Measurements from ENCODE around the gene ARHGAP18.

The ARHGAP18 gene

DNA sequence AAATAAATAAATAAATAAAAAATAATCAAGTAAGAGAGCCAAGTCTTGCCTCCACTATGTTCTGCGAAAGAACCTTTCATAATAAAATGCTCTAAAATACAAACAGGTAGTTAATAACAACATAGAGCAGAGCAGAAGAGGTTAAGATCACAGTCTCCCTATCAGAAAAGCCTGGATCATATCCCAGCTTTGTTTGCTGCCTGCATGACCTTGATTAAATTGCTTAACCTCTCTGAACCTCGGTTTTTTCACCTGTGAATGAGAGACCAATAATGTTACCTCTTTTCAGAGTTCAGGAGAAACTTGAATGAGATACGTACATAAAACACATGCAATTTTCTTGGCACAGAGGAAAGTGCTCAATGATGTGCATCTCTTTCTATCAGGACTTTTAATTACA lies 44.4 kb downstream of the ARHGAP18 start:
- no peak for DNase-seq

DNA sequence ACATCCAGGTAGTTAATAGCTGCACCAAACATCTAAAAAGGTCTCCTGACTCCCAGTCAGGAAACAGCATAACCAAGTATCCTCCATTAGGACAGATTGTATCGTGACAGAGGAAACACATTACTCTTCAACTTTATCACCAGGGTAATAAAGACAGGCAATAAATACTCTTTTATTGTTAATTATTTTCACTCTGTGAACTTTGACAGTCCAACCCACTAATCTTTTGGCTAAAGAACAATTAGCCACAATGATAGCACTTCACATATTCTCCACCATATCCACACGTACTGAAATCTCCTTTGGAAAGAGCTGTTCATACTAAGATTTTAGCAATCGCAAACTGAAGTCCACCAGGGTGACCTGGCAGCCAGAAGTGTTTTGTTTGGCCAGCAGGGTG lies 46.4 kb downstream of the ARHGAP18 start:
- DNase-seq = no peak

DNA sequence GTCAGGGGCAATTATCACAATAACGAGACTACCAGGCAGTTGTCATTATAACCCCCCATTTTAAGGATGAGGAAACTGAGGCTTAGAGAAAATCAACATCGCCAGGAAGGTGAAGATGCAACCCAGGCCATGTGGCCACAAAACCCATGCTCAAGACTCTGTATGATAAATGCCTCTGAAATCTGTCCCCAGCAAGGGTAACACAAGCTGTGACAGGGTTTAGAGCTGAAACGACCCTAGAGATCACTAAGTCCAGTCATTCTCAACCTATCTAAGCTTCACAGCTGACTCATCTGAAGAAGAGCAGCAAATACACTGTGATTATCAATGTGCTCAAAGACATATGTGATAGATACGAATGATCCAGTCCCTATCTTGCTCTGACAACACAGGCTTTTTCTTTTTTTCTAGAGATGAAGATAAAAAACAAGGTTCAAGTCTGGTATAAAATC lies 47.0 kb downstream of the ARHGAP18 start:
- no peak for DNase-seq

DNA sequence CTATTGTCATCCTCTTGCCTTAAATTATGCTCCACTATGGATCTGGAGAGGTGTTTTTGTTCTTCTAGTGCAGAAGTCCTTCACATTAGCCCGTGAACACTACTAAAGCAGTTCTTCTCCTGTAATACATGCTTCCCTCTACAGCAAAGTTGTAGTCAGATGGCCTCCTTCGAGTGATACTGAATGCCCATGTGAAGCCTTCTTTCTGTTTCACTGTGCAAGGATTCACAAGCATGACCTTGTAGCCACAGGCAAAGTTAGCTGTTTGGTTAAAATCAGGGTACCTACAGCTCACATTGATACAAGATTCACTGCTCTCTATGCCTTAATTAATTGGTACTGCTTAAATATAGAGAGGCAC lies 47.6 kb downstream of the ARHGAP18 start:
- DNase-seq = no peak

DNA sequence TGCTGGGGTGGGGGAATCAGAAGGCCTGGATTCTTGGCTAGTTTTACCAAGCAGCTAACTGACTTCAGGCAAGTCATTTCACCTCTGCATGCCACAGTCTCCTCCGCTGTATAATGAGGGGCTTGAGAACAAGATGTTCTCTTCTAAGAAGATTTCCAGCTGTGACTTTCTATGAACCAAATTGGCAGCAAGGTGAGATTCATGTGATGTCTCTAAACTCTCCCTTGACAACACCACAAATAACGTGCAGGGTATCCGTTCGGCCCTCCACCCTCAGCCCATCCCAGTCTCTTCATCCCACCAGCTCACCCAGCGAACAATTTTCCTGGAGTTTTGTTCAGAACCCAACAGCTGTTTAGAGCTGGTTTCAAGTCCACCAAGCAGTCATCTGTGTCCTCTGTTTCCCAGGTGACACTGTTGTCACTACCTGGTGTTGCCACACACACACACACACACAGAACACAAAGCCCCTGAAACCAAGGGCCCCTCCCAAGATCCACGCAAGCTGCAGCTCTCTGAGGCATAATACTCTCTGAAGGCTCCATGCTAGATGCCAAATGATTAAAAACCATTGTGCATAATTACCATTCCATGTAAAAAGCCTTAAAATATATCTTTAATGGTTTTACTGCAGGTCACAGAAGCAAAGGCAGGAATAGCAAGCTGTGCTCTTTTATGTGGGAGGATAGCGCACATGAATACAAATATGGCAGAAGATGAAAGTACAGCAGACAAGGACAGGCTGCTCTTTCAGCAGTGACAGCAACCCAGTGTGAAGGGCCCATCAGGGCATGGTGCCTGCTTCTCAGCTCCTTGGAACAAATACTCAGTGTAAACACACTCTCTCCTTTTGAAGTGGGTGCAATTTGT lies 48.2 kb downstream of the ARHGAP18 start:
- DNase-seq = no peak

DNA sequence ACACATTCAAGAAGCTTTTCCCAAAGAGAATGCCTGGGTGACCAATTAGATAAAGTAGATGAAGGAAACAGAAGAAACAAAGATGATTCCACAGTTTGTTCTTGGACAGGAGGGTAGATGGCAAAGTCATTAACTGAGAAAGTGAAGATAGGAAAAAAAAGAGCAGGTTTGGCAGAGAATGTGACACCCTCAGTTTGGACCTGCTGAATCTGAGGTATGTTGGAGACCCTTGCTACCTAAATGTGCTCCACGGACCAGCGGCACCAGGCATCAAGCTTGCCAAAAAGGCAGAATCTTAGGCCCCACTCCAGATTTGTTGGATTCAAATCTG lies 49.7 kb downstream of the ARHGAP18 start:
- DNase-seq = no peak

DNA sequence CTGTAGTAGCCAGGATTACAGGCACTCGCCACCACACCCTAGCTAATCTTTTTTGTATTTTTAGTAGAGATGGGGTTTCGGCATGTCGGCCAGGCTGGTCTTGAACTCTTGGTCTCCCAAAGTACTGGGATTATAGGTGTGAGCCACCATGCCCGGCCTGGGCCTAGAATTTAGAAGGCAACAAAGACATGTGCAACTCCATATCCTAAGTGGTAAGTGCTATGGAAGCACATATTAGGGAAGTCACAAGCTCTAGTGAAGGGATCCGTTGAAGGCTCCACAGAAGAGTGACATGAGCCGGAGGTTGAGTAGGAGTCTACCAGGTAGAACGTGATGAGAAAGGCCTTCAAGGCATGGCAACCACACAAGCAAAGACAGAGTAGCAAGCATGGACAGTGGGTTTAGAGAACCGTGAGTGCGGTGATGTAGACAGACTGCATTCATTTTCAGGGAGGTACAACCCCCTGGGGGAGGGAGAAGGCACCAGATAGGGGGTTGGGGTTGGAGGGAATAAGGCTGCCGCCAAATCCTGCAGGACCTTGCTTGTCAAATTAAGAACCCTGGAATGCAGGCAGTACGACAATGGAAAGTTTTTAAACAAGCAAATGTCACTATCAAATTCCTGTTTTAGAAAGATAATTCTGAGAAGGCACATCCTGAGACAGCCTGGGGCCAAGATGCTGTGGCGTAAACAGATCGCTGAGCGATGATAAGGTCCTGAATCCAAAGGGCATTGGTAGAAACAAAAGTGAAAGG lies 50.2 kb downstream of the ARHGAP18 start:
- DNase-seq = no peak

DNA sequence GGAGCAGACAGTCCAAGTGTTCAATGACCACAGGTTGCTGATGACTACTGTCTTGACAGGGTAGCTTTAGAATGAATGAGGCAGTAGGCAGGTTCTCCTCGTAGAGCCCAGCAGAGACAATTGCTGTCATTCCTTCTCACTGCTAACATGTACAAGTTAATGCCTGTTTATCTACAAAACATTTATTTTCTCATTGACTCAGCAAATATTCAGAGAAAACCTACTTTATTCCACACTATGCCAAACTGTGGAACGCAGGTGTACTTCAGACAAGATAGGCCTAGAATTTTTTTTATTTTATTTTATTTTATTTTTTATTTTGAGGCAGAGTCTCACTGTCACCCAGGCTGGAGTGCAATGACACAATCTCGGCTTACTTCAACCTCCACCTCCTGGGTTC lies 50.8 kb downstream of the ARHGAP18 start:
- no peak for DNase-seq

DNA sequence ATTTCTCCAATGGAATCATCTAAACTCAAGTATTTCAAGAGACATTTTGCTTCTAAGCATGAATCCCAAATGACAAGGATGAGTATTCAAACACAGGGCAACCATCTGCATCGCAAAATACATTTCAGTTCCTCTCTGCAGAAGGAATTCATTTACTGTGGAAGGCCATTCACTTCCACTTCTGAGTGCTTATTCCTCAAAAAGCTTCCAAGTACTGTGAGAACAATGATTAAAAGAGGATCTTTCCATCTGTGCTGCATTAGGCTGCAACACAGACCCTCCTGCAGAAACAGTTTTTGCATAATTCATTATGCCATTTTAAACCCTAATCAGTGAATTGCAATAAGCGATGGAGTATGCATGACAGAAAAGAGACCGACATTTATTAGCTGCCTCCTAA lies 52.5 kb downstream of the ARHGAP18 start:
- DNase-seq = no peak

DNA sequence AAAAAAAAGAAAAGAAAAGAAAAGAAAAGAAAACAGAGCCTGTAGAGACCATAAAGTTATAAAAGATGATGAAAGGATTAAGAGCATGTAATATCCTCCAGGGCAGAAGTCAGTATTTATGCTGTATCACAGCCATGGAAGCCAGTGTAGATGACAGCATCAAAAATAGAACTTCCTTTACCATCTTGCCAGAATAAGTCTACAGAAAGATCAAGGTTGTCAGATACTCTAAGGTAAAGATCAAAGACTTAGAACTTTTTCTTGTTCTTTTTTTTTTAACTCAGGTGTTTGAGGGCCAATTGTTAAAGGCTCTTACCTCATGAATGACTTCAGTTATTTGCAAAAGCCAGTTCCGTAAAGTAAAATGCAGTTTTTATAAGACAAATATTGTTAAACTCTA lies 54.6 kb downstream of the ARHGAP18 start:
- no peak for DNase-seq

DNA sequence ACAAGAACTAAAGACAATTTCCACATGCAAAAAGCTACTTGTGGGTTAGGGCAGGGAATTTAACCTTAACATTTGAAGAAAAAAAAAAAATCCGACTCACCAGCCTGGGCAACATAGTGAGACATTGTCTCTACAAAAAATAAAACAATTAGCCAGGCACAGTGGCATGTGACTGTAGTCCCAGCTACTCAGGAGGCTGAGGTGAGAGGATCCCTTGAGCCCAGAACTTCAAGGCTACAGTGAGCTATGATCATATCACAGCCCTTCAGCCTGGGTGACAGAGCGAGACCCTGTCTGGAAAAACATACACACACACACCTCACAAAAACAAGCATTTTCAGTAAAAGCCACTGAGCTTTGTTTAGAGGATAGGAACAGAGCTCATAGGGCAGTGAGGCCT lies 56.2 kb downstream of the ARHGAP18 start:
- DNase-seq = no peak

DNA sequence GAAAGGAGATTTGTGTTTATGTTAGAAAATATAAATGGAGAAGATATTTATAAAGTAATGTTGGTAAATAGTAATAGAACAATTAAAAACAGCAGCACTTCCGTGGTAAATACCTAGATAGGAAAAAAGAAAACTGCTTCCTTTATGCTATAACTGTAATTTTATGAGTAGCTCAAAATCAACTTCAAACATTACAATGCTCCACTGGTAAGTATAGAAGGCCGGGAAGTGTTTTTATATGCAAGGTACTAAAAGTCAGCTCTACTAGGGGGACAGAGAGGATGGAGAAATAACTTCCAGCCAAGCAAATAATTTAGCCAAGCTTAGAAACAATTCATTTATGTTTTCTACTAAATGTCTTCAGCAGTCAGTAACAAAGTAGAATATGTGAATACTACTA lies 56.7 kb downstream of the ARHGAP18 start:
- no peak for DNase-seq

DNA sequence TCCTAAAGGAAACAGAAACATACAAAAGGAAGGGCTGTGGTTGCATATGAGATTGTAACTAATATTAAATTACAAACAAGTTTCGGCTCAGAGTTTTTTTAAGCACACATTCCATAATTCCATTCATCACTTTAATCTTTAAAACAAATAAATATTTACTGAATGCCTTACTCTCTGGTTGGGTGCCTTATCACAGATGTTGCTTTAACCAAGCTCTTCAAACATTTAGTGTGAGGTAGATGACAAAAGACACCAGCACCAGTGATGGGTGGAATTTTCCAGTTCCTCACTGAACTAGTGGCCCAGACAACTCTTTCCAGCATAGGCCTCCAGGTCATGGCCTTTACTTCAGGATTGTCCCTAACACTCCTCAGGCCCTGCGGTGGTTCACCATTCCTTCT lies 58.7 kb downstream of the ARHGAP18 start:
- no peak for DNase-seq

DNA sequence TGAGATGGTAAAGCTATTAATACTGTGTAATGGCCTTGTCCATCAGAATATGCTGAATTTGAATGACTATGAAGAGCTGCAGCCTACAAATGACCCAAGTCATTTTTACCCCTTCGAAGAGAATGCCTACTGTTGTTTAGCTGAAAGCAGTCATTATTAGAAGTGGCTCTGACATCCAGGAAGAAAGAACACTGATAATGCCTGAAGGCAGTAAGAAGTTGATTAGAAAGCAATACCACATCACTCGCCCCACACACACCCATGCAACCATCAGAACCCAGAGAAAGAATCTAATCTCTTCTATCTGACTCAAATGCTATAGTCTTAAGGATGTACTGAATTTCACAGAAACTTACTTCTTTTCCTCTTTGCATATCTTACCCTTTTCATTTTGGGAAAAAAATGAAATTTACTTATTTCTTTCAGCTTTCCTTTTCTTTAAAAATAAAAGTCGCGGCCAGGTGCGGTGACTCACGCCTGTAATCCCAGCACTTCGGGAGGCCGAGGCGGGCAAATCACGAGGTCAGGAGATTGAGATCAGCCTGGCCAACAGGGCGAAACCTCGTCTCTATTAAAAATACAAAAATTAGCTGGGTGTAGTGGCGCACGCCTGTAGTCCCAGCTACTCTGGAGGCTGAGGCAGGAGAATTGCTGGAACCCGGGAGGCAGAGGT lies 61.0 kb downstream of the ARHGAP18 start:
- DNase-seq = no peak

DNA sequence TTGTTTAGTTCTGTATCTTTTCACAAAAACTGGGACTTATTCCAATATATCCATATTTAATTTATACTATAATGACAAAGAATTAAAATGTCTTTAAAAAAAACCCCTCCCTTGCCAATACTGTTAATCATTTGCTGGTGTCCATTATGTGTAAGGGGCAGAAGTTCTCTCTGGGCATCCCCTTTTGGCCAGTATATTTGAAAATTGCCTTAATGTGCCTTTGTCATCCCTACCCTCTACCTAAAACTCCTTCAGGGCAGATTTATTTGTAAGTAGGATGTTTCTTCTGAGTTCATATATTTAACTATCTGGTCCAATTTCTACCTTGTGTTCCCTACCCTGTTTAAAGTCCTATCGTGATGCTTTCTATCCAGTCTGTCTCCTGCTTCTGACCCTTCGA lies 62.9 kb downstream of the ARHGAP18 start:
- DNase-seq = no peak

DNA sequence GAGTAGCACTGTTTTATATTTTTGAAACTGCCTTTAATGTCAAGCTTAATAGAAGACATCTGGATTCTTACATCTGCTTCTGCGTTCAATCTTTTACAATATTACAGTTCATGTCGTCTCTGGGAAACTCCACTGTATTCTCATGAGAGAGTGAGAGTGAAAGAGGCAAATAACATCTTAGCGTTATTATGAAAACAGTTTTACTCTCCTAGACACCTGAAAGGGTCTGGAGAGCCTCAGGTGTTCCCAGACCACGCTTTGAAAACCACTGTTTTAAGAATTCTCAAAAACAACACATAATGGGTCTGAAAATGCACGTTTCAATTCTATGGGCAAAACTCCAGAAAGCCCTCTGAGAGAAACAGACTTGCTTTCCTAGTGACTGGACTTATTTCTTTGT lies 63.3 kb downstream of the ARHGAP18 start:
- DNase-seq = no peak

DNA sequence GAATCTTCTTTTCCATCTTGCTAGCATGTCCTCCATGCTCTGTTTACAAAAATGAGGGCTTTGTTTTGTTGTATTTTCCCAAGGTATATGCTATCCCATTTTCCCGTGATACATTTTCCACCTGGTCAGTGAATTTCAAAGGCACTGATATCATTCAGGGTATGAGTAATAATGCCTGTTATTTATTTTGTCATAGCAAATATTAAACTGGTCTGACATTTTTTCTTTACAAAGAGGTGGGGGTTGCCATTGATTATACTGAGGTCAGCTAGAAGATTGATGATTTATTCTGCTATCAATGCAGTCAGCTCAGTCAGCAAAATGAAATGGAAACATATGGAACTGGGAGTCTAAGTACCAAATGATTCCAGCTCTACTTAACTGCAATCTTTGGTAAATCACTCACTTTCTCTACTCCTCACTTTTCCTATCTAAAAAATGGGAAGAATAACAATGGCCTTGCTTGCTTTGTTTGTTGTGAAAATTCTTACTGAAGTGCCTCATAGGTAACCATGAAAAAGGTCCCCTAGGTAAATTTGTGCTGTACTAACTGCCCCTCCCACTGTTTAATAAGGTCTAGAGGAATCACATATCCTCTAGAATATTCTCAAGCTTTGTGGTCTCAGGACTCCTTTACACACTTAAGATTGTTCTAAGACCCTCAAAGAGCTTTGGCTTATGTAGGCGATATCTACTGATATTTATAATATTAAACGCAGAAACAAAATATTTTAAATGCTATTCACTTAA lies 64.0 kb downstream of the ARHGAP18 start:
- DNase-seq = no peak

DNA sequence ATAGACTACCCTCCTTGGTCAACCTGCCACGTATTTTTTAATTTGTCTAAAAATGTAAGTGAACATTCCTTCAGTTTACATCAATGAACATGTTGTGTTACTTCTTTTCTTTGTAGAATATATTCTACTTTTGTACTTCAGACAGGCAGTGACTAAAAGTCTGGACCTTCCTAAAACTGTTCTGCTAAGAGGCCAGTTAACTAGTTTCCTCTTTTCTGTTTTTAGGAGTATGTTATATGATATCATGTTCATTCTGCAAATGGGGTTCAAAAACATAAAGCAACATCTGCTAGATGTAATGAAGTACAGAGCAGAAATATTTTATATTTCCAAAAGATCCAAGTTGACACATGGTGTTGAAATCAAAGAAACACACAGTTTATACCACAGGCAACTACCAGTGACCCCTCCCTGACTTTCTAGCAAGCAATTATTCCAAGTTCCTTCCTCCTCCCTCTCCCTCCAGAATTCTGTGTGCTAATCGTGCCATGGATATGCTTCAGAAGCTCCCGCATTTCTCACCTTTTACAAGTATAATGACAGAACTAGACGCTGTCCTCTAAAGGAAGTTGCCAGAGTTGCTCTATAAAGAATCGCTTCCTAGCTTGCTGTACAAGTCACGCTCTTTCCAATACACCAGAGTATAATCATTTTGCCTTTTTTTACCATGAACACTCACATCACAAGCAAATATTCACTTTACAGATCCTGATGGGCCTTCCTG lies 64.7 kb downstream of the ARHGAP18 start:
- DNase-seq = no peak

DNA sequence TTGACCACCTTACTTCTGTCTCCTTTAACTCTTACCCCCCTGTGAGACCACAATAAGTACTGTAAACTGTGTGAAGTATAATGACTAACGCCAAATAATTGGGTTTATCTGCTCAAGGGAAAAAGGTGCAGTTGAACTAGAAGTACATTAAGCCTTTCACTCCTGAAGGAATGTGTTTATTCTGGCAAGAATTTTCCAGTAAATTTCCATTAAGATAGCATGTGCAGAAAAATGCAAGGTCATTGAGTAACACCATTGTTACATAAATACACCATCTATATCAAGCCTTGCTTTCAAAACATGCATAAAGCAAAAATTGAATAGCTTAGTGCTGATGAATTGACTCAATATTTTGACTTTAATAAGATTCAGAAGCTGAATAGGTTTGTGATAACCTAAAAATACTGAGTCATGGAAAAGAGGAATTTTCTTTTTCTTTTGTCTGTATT lies 65.4 kb downstream of the ARHGAP18 start:
- DNase-seq = no peak

DNA sequence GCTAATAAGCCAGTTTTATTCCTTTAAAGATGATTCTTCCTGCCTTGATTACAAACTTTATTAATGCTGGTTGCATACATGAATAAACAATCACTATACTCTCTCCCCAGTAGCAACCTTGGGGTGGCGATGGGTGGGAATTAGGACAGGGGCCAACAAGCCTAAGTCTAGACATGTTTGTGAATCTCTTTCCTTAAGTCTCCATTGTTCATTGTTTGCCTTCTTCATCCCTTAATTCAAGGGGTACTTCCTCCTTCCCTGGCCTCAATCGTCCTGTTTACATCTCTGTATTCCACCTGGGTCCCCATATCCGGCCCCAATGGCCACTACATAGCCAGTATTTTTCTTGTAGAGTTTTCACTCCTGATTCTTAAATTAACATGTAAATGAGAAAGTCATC lies 66.0 kb downstream of the ARHGAP18 start:
- no peak for DNase-seq

DNA sequence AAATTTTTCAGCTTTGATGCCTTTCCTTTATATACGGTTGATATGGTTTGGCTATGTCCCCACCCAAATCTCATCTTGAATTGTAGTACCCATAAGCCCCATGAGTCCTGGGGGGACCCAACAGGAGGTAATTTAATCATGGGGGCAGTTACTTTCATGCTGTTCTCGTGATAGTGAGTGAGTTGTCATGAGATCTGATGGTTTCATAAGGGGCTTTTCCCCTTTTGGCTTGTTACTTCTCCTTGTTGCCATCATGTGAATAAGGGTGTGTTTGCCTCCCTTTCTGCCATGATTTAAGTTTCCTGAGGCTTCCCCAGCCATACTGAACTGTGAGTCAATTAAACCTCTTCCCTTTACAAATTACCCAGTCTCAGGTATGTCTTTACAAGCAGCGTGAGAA lies 66.8 kb downstream of the ARHGAP18 start:
- DNase-seq = no peak

DNA sequence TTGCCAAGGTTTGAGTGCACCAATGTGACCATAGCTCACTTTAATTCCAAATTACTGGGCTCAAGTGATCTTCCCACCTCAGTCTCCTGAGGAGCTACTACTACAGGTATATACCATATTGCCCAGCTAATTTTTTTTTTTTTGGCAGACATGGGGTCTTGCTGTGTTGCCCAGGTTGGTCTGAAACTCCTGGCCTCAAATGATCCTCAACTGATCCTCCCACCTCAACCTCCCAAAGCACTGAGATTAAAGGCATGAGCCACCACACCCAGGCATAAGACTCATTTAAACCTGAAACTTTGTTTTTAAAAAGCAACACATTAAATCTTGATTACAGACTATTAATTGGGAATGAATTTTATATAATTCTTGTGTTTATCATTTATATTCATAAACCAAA lies 67.7 kb downstream of the ARHGAP18 start:
- no peak for DNase-seq

DNA sequence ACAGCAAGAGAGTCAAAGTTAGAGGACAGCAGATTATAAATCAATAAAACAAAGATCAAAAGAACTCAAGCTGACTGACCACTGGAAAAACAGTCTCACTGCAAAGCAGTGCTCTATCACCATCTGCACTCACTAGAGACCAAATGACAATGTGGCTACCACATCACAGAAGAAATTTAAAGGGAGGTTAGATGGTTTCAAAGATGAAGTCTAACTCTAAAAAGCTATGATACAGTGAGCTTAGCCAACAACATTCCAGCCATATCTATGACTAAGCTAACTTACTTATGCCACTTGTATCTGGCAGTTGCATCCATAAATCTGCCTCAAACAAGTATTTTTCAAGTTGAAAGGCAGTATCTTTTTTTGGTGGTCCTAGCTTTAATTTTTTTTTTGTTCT lies 68.6 kb downstream of the ARHGAP18 start:
- no peak for DNase-seq

Measured in stimulated activated CD4-positive, alpha-beta T cell treated with anti-CD3 and anti-CD28 coated beads, Interleukin-12 subunit alpha, Interleukin-12 subunit beta, amount 100 ng/mL, for 4 hours (primary cell).